Measurements from ENCODE around the gene THSD7A. TPM values are rescaled to one million over a fixed set of nuclear protein-coding genes. Genes with fewer than 3 reads are reported as not detected.

THSD7A gene
- total RNA-seq, 2 experiments from 2014 or later = not detected

GRCh38 chr7:11434366-11434765 lies 397.6 kb downstream of the THSD7A start:
- ATAC-seq = no peak
- ChIA-PET POLR2A (no interaction called here), CTCF (no interaction called here)
- no peaks in the 10 kb centered on the region for H3K9me3 Mint-ChIP-seq
- H3K36me3 Mint-ChIP-seq (ENCODE audit: low read depth) = no peaks in the 10 kb centered on the region
- intact Hi-C loops (cut with micrococcal nuclease) = no loop called here
- no peak overlapping the region for H3K27ac Mint-ChIP-seq
- TF ChIP-seq, protein P1, sequence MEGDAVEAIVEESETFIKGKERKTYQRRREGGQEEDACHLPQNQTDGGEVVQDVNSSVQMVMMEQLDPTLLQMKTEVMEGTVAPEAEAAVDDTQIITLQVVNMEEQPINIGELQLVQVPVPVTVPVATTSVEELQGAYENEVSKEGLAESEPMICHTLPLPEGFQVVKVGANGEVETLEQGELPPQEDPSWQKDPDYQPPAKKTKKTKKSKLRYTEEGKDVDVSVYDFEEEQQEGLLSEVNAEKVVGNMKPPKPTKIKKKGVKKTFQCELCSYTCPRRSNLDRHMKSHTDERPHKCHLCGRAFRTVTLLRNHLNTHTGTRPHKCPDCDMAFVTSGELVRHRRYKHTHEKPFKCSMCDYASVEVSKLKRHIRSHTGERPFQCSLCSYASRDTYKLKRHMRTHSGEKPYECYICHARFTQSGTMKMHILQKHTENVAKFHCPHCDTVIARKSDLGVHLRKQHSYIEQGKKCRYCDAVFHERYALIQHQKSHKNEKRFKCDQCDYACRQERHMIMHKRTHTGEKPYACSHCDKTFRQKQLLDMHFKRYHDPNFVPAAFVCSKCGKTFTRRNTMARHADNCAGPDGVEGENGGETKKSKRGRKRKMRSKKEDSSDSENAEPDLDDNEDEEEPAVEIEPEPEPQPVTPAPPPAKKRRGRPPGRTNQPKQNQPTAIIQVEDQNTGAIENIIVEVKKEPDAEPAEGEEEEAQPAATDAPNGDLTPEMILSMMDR (IDR thresholded peaks at IDR 0.05) = no peak
- H3K27me3 Mint-ChIP-seq = no peaks in the 10 kb centered on the region
- no peak overlapping the region for H3K4me3 Mint-ChIP-seq
- DNase-seq = no peak
- no peaks in the 10 kb centered on the region for H3K4me1 Mint-ChIP-seq (ENCODE audit: low read depth)

GRCh38 chr7:11430841-11431240 lies 401.2 kb downstream of the THSD7A start:
- ChIA-PET POLR2A (no interaction called here), CTCF (no interaction called here)
- no peak overlapping the region for H3K27ac Mint-ChIP-seq
- H3K9me3 Mint-ChIP-seq = no peaks in the 10 kb centered on the region
- no peak for ATAC-seq
- H3K36me3 Mint-ChIP-seq (ENCODE audit: low read depth) = no peaks in the 10 kb centered on the region
- H3K4me1 Mint-ChIP-seq (ENCODE audit: low read depth) = no peaks in the 10 kb centered on the region
- TF ChIP-seq, protein P1 (IDR thresholded peaks at IDR 0.05) = no peak
- intact Hi-C loops (cut with micrococcal nuclease) = no loop called here
- no peaks in the 10 kb centered on the region for H3K27me3 Mint-ChIP-seq
- no peak overlapping the region for H3K4me3 Mint-ChIP-seq
- DNase-seq = no peak

GRCh38 chr7:11430112-11430511 lies 401.9 kb downstream of the THSD7A start:
- no peaks in the 10 kb centered on the region for H3K9me3 Mint-ChIP-seq
- no peaks in the 10 kb centered on the region for H3K36me3 Mint-ChIP-seq (ENCODE audit: low read depth)
- TF ChIP-seq, protein P1 (IDR thresholded peaks at IDR 0.05) = no peak
- POLR2A ChIA-PET = no interaction called here
- ATAC-seq (no peak), DNase-seq (no peak)
- intact Hi-C loops (cut with micrococcal nuclease) = no loop called here
- no peaks in the 10 kb centered on the region for H3K27me3 Mint-ChIP-seq
- H3K4me3 Mint-ChIP-seq = no peak overlapping the region
- H3K4me1 Mint-ChIP-seq (ENCODE audit: low read depth) = no peaks in the 10 kb centered on the region
- CTCF ChIA-PET = no interaction called here
- no peak overlapping the region for H3K27ac Mint-ChIP-seq

DNA sequence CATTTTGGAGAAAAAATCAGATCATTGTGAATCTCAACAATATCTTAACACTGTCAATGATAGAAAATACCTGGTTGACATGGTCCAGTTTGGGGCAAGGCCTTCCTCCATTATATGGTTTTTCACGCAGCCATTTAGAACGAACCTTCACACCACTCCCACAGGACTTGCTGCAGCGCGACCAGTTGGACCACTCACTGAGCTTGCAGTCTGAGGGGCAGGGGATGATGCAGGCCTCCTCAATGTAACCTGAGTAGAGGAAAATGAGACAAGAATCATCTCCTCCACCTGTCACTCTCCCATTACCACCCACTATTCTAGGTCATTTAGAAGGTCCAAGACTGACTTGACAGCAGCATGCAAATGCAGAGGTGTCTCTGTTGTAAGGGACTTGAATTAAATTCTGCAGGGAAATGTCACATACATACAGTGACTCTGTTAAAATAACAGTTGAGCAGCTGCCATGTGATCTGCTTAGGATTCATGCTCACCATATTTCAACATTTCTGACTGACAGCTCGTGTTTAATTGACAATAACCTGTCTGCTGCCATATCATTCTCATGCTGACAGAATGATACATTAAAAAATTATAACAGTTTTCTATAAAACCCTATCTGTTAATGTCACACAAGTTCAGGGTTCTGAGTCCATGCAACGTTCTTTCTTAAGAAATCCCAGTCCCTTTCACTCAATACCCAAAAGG lies 403.0 kb downstream of the THSD7A start:
- TF ChIP-seq, protein P1 (IDR thresholded peaks at IDR 0.05) = no peak
- Mint-ChIP-seq H3K4me3 (no peak overlapping the region), H3K36me3 (ENCODE audit: low read depth) (no peaks in the 10 kb centered on the region), H3K9me3 (no peaks in the 10 kb centered on the region), H3K4me1 (ENCODE audit: low read depth) (no peaks in the 10 kb centered on the region), H3K27me3 (no peaks in the 10 kb centered on the region), H3K27ac (no peak overlapping the region)
- DNase-seq (no peak), ATAC-seq (no peak)
- ChIA-PET CTCF (no interaction called here), POLR2A (no interaction called here)
- intact Hi-C loops (cut with micrococcal nuclease) = loop anchor here (5.0 kb wide), 1 partner anchor 893 kb away; no protein-coding TSS in a partner anchor

DNA sequence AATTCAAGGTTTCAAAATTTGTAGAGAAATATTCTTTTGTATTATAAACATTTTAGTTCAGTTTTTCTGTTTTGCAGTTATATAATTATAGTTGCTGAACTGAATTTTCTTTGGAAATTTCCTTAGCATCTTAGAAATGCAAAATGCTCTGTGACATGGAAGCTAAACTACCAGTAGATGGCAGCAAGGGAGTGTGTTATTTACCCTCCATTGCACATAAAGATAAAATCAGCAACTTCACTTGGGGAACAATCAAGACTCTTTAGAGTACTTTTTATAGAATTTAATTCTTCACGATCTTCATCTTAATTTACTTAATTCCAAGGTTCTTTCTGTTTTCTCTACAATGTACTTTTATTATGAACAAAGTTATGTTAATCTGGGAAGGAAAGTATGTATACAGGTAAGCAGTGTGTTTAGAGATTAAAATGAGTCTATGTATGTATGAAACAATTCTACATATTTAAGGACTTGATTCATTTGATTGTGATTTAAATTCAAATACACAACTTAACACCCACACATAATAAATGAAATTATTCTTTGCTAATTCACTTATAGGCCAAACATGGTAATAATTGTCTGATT lies 404.2 kb downstream of the THSD7A start:
- TF ChIP-seq, protein P1 (IDR thresholded peaks at IDR 0.05) = peak; percentile 56
- intact Hi-C loops (cut with micrococcal nuclease) = loop anchor here (5.0 kb wide), 1 partner anchor 895 kb away; no protein-coding TSS in a partner anchor
- peak; percentile 4 for DNase-seq
- no peak overlapping the region for H3K27ac Mint-ChIP-seq
- no peak for ATAC-seq
- H3K36me3 Mint-ChIP-seq (ENCODE audit: low read depth) = no peaks in the 10 kb centered on the region
- H3K27me3 Mint-ChIP-seq = no peaks in the 10 kb centered on the region
- ChIA-PET POLR2A (no interaction called here), CTCF (no interaction called here)
- no peaks in the 10 kb centered on the region for H3K9me3 Mint-ChIP-seq
- no peak overlapping the region for H3K4me3 Mint-ChIP-seq
- H3K4me1 Mint-ChIP-seq (ENCODE audit: low read depth) = no peaks in the 10 kb centered on the region

Data from activated CD8-positive, alpha-beta T cell treated with anti-CD3 and anti-CD28 coated beads for 36 hours (primary cell).